ENCODE measurements around the gene COX8A. TPM values are rescaled to one million over a fixed set of nuclear protein-coding genes. Genes with fewer than 3 reads are reported as not detected.

The COX8A gene, protein sequence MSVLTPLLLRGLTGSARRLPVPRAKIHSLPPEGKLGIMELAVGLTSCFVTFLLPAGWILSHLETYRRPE
- total RNA-seq, result 240 and 309 TPM in 2 replicates

DNA sequence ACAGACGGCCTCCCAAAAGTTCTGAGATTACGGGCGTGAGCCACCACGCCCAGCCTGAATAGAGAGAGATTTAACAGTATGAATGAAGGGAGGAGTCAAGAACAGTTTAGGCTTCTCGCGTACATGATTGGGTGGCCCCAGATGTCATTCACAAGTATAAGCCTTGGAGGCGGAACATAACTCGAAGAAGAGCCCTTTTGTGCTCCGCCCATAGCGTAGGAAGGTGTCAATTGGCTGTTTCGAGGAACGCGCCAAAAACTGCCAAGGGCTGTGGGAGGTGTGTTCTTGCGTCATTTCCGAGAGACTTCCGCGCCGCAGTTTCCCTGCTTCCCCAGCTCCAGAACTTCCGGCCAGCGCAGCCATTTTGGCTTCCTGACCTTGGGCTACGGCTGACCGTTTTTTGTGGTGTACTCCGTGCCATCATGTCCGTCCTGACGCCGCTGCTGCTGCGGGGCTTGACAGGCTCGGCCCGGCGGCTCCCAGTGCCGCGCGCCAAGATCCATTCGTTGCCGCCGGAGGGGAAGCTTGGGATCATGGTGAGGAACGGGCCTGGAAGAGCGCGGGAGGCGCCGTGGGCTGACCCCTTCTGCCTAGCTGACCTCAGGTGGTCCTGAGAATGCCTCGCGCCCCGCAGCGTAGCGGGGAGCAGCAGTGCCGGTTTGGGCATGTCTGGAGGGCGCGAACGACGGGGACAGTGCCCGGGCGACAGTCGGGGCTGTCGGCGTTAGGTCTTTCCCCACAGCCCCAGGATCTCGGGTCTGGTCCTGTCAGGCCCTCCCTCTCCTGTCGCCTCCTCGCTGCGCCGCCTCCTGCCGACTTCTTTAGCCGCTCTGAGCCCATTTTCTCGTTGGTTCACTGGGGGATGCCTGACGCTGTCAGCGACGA is at the start of gene COX8A:
COX8A (plus strand) TSS at position 362 of the 885 bp plus-strand sequence; CDS start at position 423, 61 bp downstream.

GRCh38 chr11:63938479-63939396 is 35.7 kb upstream of the COX8A start, which contains the start of gene NAA40:
NAA40 (plus strand) TSS chr11:63939002; CDS start chr11:63939097, 95 bp downstream.

GRCh38 chr11:63986156-63986931 is 11.9 kb downstream of the COX8A start, which contains the start of gene OTUB1:
OTUB1 (plus strand) TSS chr11:63986438; CDS start chr11:63986457, 19 bp downstream.

Other genes starting within 250 kb of the COX8A start
- 16.4 and 21.8 TPM in 2 replicates for gene ZFTA, start 205.8 kb upstream of the COX8A start, total RNA-seq
- 15.2 and 17.0 TPM in 2 replicates for gene SPINDOC, start 161.2 kb upstream of the COX8A start, total RNA-seq
- gene MARK2, start 135.5 kb upstream of the COX8A start, total RNA-seq, result 10.2 and 12.0 TPM in 2 replicates
- 0.36 and 0.47 TPM in 2 replicates for gene RCOR2, start 57.5 kb upstream of the COX8A start, total RNA-seq
- gene NAA40, start 35.6 kb upstream of the COX8A start, total RNA-seq, result 10.2 and 13.1 TPM in 2 replicates
- gene OTUB1, start 11.8 kb downstream of the COX8A start, total RNA-seq, result 57.6 and 62.0 TPM in 2 replicates
- gene FLRT1, start 61.3 kb downstream of the COX8A start, total RNA-seq, result not detected in 2 replicates
- gene MACROD1, start 191.5 kb downstream of the COX8A start, total RNA-seq, result 32.9 and 36.7 TPM in 2 replicates
- 200 and 221 TPM in 2 replicates for gene STIP1, start 211.6 kb downstream of the COX8A start, total RNA-seq
- 27.2 and 55.4 TPM in 2 replicates for gene FERMT3, start 232.1 kb downstream of the COX8A start, total RNA-seq

All from endothelial cell of coronary artery (primary cell).